ENCODE measurements around the gene GALC.

GALC gene

GRCh38 chr14:88005978-88006851, 13.2 kb upstream of the GALC start:
- no peak for DNase-seq (ENCODE audit: low spot score)

GRCh38 chr14:88005050-88005481, 12.1 kb upstream of the GALC start, which contains the start of gene GPR65:
TSS of gene GPR65 (plus strand) at chr14:88005135. CDS start at chr14:88010848, 5,713 bp downstream.
- no peak for DNase-seq (ENCODE audit: low spot score)

GRCh38 chr14:88004506-88005036, 11.6 kb upstream of the GALC start:
- DNase-seq (ENCODE audit: low spot score): no peak

- no peak for DNase-seq (ENCODE audit: low spot score)
These were observed 10.4 kb upstream of the GALC start for GRCh38 chr14:88003425-88003824.

- no peak for DNase-seq (ENCODE audit: low spot score)
These were observed 9.6 kb upstream of the GALC start for GRCh38 chr14:88002421-88003075.

- no peak for DNase-seq (ENCODE audit: low spot score)
These were observed 6.3 kb upstream of the GALC start for GRCh38 chr14:87999277-87999676.

- no peak for DNase-seq (ENCODE audit: low spot score)
These were observed 5.5 kb upstream of the GALC start for GRCh38 chr14:87998482-87998881.

- DNase-seq (ENCODE audit: low spot score): no peak
These were observed 3.3 kb upstream of the GALC start for GRCh38 chr14:87996291-87996592.

GRCh38 chr14:87995500-87996290, 2.7 kb upstream of the GALC start:
- no peak for DNase-seq (ENCODE audit: low spot score)

- no peak for DNase-seq (ENCODE audit: low spot score)
These were observed 2.0 kb upstream of the GALC start for GRCh38 chr14:87994974-87995373.

- DNase-seq (ENCODE audit: low spot score): no peak
These were observed 650 bp downstream of the GALC start for GRCh38 chr14:87992346-87992717.

GRCh38 chr14:87990682-87991081, 2.3 kb downstream of the GALC start:
- DNase-seq (ENCODE audit: low spot score): no peak

GRCh38 chr14:87989956-87990299, 3.1 kb downstream of the GALC start:
- no peak for DNase-seq (ENCODE audit: low spot score)

- DNase-seq (ENCODE audit: low spot score): no peak
These were observed 3.6 kb downstream of the GALC start for GRCh38 chr14:87989221-87989955.

GRCh38 chr14:87979689-87980088, 13.3 kb downstream of the GALC start:
- no peak for DNase-seq (ENCODE audit: low spot score)

- DNase-seq (ENCODE audit: low spot score): no peak
These were observed 17.3 kb downstream of the GALC start for GRCh38 chr14:87975636-87976035.

- no peak for DNase-seq (ENCODE audit: low spot score)
These were observed 22.0 kb downstream of the GALC start for GRCh38 chr14:87971010-87971409.

- no peak for DNase-seq (ENCODE audit: low spot score)
These were observed 25.5 kb downstream of the GALC start for GRCh38 chr14:87967496-87967895.

GRCh38 chr14:87966816-87967215, 26.2 kb downstream of the GALC start:
- no peak for DNase-seq (ENCODE audit: low spot score)

- no peak for DNase-seq (ENCODE audit: low spot score)
These were observed 31.7 kb downstream of the GALC start for GRCh38 chr14:87961246-87961645.

GRCh38 chr14:87960013-87960787, 32.8 kb downstream of the GALC start:
- DNase-seq (ENCODE audit: low spot score): no peak
